H4 (cell line): ENCODE results near the gene ARHGDIG. TPM values are rescaled to one million over a fixed set of nuclear protein-coding genes. Genes with fewer than 3 reads are reported as not detected.

ENCODE experiments used
- DNase-seq: peaks from one replicate; pipeline ENCODE4 v3.0.0-alpha.2; 2015; ENCODE audit warnings: low spot score
- total RNA-seq: library from RNA; depleted of rRNA; stranded (reverse); fragments of >200 nt; shearing (Covaris generic); gene quantifications from 2 replicates; pipeline ENCODE4 v1.2.3, GENCODE V29; 2014

ARHGDIG gene
- total RNA-seq, 1 experiment from 2014 or later = not detected

- no peak for DNase-seq
These were observed 17.4 kb downstream of the ARHGDIG start for GRCh38 chr16:297832-298231.

DNA sequence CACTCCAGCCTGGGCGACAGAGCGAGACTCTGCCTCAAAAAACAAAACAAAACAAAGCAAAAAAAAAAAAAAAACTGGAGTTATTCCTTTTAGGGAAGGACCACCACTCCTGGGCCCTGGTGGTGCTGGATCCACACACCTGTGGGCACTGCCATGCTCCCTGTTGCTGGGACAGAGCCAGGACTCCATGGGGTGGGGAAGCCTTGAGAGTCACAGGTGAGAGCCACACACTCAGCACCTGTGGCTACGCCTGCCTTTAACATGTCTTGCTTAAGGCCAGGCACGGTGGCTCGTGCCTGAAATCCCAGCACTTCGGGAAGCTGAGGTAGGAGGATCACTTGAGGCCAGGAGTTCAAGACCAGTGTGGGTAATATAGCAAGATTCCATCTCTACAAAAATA lies 20.8 kb downstream of the ARHGDIG start:
- no peak for DNase-seq

DNA sequence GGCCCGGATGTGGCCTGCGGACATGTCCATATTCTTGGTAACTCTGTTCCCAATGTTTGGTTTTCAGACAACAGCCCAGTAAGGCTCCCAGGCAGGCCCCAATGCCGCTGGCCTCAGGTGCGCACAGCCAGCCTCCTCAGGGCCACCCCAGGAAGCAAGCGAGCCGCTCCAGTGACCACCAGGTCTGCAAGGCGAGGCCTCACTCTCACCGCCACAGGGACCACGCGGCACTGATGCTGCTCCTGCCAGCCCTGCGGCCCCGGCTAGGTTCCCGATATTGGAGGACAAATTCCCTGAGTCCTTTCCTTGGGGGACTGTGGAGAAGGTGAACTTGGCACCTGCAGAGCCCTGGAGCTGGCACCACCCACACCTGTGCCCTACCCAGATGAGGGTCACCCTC lies 21.6 kb downstream of the ARHGDIG start:
- DNase-seq = no peak

DNA sequence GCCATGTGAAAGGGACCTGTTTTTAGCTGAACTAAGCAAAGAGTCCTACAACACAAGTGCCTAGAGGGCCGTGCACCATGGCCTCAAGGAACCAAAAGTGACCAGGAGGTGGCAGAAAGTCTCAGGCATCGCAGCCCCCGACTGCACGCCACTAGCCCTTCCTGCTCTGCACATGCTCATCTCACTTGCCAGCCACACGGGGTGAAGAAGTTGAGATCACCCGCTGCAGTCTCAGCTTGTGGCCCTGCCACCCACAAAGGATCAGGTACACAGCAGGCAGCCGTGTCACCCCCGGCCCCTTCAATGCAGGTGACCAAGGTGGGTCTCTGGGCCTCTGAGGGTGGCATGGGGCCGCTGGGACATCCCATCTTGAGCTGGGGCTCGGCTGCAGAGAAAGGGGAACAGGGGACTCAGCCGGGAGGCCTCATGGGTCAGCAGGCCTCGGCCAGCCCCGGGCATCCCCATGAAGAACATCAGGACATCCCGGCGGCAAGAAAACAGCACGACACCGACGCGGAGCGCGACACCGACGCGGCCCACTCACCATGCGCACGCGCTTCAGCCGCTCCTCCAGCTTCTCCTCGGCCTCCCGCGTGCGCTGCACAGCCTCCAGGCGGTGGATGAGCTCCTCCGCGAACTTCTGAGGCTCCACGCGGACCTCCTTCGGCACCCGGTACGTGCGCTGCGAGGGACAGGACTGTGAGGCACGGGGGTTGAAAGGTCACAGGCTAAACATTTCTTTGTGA lies 23.5 kb downstream of the ARHGDIG start:
- no peak for DNase-seq

GRCh38 chr16:305916-306626 lies 25.7 kb downstream of the ARHGDIG start:
- DNase-seq = no peak

- no peak for DNase-seq
These were observed 26.6 kb downstream of the ARHGDIG start for GRCh38 chr16:306911-307370.

DNA sequence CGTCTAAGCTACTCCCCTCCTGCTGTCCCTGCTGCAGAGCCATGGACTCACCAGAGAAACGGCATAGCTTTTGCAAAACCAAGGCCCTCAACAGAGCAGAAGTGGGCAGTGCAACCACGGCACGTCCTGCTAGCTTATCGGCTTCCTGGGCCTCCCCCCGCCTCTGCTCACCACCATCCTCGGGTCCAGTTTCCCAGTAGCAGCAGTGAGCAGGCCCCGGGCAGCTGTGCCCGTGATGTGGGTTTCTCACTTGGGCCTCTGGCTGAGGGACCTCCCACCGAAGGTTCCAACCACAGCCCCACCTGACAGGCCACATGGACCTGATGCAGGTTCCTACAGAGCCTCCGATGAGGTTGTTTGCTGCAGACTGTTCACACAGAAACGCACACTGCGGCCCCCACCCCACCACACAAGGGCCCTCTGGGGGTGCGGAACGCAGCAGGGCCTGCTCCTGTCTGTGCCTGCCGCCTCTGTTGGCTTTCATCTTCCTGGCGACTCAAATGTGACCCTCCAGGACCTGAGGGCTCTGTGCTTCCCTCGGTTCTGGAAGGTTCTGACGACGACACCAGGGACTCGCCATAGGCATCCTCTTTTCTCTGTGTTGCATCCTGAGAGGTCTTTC lies 27.4 kb downstream of the ARHGDIG start:
- DNase-seq = no peak

DNA sequence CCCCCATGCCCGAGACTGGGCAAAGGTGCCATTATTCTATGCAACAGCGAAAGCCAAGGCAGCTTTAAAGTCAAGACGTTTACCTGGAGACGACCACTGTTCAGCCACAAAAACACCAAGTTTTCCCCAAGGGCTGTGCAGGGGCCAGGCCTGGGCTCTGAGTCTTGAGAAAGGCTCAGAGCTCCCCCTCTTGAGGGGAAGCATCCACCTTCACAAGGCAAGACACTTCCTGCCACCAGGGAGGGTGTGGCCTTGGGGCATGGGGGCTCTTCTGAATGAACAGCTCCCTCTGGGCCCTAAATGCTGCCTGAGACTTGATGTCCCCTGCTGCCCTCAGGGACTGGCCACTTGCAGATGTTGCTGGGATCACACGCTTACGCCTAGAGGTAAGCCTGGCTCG lies 29.1 kb downstream of the ARHGDIG start:
- no peak for DNase-seq

DNA sequence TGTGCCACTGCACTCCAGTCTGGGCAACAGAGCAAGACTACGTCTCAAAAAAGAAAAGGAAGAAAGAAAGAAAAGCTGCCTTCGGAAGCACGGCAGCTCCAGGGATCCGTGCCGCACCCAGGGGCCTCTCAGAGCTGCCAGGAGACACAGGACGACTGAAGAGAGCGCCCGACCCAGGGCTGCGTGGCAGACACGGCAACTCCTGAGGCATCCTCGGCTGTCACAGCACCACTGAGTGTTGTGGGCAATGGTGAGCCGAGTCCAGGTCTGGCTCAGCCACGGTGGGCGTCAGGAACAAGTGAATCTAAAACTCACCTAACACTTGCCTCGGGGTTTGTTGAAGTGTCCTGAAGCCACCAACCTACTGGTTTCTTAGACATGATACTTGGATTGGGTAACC lies 31.3 kb downstream of the ARHGDIG start:
- DNase-seq = no peak

DNA sequence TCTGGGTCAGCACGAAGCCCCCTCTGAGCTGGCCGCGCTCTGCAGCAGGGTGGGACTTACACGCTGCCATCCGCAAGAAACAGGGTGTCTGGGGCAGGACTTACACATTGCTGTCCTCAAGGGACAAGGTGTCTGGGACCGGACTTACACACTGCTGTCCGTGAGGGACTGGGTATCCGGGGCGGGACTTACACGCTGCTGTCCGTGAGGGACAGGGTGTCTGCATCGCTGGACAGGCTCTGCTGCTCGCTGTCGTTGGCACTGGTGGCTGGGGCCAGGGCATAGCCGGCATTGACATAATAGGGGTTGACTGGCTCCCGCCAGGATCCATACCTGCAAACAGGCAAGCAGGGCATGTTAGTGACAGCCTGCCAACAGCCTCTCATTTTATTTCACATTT lies 34.0 kb downstream of the ARHGDIG start:
- DNase-seq = no peak

DNA sequence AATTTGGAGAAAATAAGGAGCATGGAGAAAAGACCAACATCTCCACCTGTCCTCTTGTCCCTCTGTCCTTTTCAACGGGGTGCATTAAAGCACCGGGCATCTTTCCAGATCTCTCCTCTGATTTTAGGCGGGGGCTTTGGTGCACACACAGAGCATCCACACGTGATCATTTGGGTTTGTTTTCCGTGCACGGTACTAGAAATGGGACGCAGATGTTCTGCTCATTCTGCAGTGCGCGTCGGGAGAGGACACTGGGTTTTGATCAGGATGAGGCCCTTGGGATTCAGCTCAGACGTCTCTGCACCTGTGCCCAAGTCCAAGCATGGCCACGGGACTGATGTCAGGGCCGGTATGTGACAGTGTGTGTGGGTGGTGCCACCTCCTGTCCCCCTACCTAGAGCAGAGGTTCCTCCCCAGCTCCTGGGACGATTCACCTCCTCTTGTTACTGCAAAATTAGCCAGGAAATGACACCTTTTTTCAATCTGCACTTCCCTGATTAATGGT lies 34.5 kb downstream of the ARHGDIG start:
- no peak for DNase-seq

- no peak for DNase-seq
These were observed 36.5 kb downstream of the ARHGDIG start for GRCh38 chr16:316741-317464.

DNA sequence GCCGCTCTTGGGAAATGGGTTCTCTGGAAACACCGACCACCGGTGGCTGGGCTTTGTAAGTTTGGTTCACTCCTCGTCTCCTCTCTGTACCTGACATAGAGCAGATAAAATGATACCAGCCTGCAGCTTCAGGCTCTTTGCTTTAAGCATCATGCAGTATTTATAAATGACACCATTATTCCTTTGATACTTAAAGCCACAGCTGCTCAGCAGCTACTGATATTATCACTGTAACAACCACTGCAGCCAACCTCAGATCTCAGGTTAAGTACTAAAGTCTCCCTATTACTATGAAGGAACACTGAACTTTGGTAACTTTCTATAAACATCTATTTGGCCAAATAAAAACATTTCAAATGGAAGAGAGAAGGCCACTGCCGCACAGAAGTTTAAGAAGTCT lies 37.2 kb downstream of the ARHGDIG start:
- no peak for DNase-seq

DNA sequence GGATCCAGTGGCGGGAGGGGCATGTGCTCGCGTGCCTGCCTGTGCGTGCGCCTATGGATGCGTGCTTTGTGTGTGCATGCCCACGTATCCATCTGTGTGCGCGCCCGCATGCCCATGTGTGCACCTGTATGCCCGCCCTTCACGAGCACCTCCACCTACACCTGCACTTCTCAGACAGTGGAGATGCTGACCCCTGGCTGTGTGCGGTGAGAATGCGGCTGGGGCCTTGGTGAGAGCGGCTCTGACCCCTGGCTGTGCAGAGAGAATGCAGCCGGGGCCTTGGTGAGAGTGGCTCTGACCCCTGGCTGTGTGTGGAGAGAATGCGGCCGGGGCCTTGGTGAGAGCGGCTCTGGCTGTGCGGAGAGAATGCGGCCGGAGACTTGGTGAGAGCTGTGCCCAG lies 38.2 kb downstream of the ARHGDIG start:
- DNase-seq = no peak

- no peak for DNase-seq
These were observed 39.8 kb downstream of the ARHGDIG start for GRCh38 chr16:320206-320605.

GRCh38 chr16:321532-321931 lies 41.1 kb downstream of the ARHGDIG start:
- no peak for DNase-seq

DNA sequence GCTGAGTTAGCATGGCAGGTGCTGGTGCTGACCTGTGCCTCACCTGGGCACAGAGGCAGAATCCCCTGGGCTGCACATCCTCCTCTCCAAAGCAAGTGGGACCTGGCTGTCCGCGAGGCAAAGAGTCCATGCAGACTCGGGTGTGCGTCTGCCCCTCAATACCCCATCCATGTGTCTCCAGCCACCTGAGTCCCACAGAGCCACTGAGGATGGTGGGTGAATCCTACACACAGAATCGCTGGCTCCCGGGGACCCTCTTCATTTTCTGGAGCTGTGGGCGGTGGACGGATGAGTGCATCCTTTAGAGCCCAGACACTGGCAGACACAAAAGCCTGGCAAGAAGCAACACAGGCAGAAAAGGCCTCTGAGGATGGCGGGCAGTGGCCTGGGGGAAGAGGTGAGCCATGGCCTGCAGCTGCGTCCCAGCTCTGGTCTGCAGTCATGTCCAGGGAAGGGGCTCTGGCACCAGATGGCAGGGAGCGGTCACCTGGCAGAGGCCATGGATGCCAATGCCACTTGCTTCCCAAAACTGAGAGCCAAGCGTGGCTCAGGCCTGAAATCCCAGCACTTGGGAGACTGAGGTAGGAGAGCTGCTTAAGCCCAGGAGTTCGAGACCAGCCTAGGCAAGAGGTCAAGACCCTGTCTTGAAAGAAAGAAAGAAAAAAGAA lies 42.2 kb downstream of the ARHGDIG start:
- DNase-seq = no peak

GRCh38 chr16:324201-324450 lies 43.7 kb downstream of the ARHGDIG start:
- no peak for DNase-seq

- no peak for DNase-seq
These were observed 44.3 kb downstream of the ARHGDIG start for GRCh38 chr16:324451-325334.

DNA sequence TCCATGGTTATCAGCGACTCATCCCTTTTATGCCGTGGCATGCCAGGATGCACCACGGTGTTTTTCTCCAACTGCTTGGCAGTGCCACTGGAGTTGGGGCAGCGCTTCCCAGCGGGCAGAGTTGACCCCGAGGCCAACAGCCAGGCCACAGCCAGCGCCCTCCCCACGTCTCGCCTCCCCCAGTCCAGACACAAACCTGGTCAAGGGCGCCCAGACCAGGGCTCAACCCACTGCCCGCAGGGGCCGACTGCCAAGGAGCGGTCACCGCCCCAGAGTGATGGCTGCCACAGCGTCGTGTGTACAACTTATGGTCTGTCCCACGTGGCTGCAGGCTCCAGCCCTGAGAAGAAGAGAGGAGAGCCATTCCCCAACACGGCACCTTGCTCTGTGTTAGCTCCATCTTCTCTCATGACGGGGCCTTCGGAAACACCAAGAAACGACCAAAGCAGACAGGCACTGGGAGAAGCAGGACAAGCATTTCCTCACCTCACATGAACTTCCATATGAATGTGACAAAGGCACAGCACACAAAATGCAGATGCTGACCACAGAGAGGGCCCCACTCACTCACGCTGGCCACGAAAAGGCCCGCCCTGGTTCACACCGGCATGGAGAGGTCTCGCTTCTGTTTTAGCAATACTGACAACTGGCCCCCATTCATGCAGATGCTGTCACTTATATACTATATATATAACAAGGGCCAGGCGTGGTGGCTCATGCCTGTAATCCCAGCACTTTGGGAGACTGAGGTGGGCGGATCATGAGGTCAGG lies 45.2 kb downstream of the ARHGDIG start:
- no peak for DNase-seq
